Gastroesophageal sphincter (tissue), 3 donors: ENCODE results near the gene DDX52.

Experiments
- CTCF ChIP-seq, 4 experiments: fragments of 200-600 bp in 2 of 4; fragments of 450-650 bp in 2 of 4; sonication (generic) in 1 of 4; IDR thresholded peaks; one replicate each; pipeline ENCODE4 v1.5.1; 2017 to 2019; ENCODE audit warnings: antibody characterized with exemption in 4 of 4, mild to moderate bottlenecking in 2 of 4, moderate library complexity in 2 of 4
- EP300 ChIP-seq: sonication (generic); formaldehyde crosslinking; IDR thresholded peaks from one replicate; pipeline ENCODE4 v1.6.1; 2017; ENCODE audit warnings: antibody characterized with exemption, mild to moderate bottlenecking

- TF ChIP-seq CTCF (IDR thresholded peaks at IDR 0.05) (no peak), EP300 (no peak)
These were observed 8.6 kb upstream of the DDX52 start for GRCh38 chr17:37651849-37652248.
